ENCODE results near the gene NOTCH3. TPM values are rescaled to one million over a fixed set of nuclear protein-coding genes. Genes with fewer than 3 reads are reported as not detected.

NOTCH3 gene
- total and polyA plus RNA-seq, 12 donors = 18.7 to 45.5 (median 31.9) TPM

DNA sequence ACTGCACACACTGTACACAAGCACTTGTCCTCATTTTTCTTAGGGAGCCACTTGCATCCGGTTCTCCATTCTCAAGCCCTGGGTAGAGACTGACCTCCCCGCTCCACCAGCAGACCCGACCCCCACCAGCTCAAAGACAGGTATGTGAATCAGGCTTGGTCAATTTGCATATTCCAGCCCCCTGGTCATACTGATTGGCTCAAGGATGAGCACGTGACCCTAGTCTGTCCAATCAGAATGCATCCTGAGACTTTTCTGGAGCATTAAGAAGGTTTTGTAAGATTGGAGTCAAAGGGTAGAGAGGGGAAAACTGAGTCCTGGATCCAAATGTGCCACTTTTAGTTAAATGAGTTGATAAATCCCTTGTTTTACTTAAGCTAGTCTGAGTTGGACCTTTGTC lies 34.1 kb downstream of the NOTCH3 start:
- Histone ChIP-seq H3K27me3 (no peaks in the 10 kb centered on the region), H3K27ac (no peak overlapping the region), H3K4me1 (no peaks in the 10 kb centered on the region), H3K9me3 (peaks cover 0 to 23% (median 3%) of the 10 kb centered on the region in 11 donors), H3K4me3 (no peak overlapping the region), H3K36me3 (peaks cover 0 to 60% (median 0%) of the 10 kb centered on the region in 9 donors)
- ATAC-seq (no peak), DNase-seq (no peak)
- intact Hi-C loops (cut with DNase I) = no loop called here
- 71 to 84% methylated on average over 4 of the region's 4 CpGs for WGBS, 2 donors
- TF ChIP-seq CTCF (IDR thresholded peaks at IDR 0.05) = no peak

- DNase-seq = no peak
- peak in 5 of 8 donors; percentile 10 to 59 (median 16) for ATAC-seq
- WGBS, 2 donors = 91 to 93% methylated on average over 39 to 42 of the region's 42 CpGs
- Histone ChIP-seq H3K4me1 (no peaks in the 10 kb centered on the region), H3K36me3 (peaks cover 0 to 48% (median 0%) of the 10 kb centered on the region in 9 donors), H3K27ac (no peak overlapping the region), H3K27me3 (peaks cover 0 to 2% (median 0%) of the 10 kb centered on the region in 7 donors), H3K4me3 (no peak overlapping the region), H3K9me3 (peaks cover 0 to 34% (median 10%) of the 10 kb centered on the region in 11 donors)
- peak in 7 of 9 donors; percentile 10 to 45 (median 26) for TF ChIP-seq CTCF (IDR thresholded peaks at IDR 0.05)
- intact Hi-C loops (cut with DNase I) = no loop called here
Observed at GRCh38 chr19:15161028-15161984, 39.5 kb downstream of the NOTCH3 start.

- Histone ChIP-seq H3K27ac (no peak overlapping the region), H3K36me3 (peaks cover 0 to 37% (median 0%) of the 10 kb centered on the region in 9 donors), H3K4me3 (no peak overlapping the region), H3K4me1 (no peaks in the 10 kb centered on the region), H3K27me3 (peaks cover 0 to 2% (median 0%) of the 10 kb centered on the region in 7 donors), H3K9me3 (peaks cover 0 to 20% (median 10%) of the 10 kb centered on the region in 11 donors)
- TF ChIP-seq CTCF (IDR thresholded peaks at IDR 0.05) = no peak
- DNase-seq (no peak), ATAC-seq (no peak)
- 73 to 78% methylated on average over 3 of the region's 3 CpGs for WGBS, 2 donors
- intact Hi-C loops (cut with DNase I) = loop anchor here in 1 of 10 donors (10.0 kb wide), 1 partner anchor 284 kb away; no protein-coding TSS in a partner anchor
Observed at GRCh38 chr19:15159251-15159650, 41.5 kb downstream of the NOTCH3 start.

DNA sequence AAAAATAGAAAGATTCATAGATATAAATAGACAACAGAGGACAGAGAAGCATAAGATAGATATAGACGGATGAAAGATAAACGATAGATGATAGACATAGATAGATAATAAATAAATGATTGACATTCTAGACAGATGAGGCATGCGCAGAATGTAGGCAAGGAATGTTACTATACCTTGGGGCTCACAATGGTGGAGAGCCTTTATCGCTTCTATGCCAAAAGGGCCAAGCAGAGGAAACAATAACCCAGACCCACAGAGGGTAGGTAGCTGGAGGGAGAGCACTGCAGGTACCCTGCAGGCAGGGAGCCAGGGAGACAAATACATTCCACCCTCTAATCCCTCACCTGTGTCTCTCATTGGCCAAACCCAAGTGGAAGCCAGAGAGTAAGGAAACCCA lies 44.4 kb downstream of the NOTCH3 start:
- Histone ChIP-seq H3K36me3 (peaks cover 0 to 17% (median 0%) of the 10 kb centered on the region in 9 donors), H3K4me1 (no peaks in the 10 kb centered on the region), H3K9me3 (peaks cover 0 to 24% (median 10%) of the 10 kb centered on the region in 11 donors), H3K27me3 (peaks cover 0 to 4% (median 0%) of the 10 kb centered on the region in 7 donors), H3K27ac (no peak overlapping the region), H3K4me3 (no peak overlapping the region)
- intact Hi-C loops (cut with DNase I) = loop anchor here in 1 of 10 donors (10.0 kb wide), 1 partner anchor 282 kb away; no protein-coding TSS in a partner anchor
- WGBS, 2 donors = 89 to 94% methylated on average over 4 of the region's 4 CpGs
- DNase-seq = no peak
- TF ChIP-seq CTCF (IDR thresholded peaks at IDR 0.05) = no peak
- no peak for ATAC-seq

All from heart right ventricle (tissue), 16 donors.